Fibroblast of lung (primary cell): ENCODE data around the gene CEP78. TPM values are rescaled to one million over a fixed set of nuclear protein-coding genes. Genes with fewer than 3 reads are reported as not detected.

Experiments used
- DNase-seq, 2 donors: peaks; one replicate each; pipeline versions ENCODE4 v3.0.0 to v3.0.0-alpha.2; 2010; ENCODE audit warnings: low read depth in 2 of 2
- H2AFZ ChIP-seq: 2 replicates; pipeline ENCODE4 v1.5.1; 2012; ENCODE audit warnings: low read length, control low read depth, inconsistent platforms
- H3K27ac ChIP-seq: 2 replicates; pipeline ENCODE4 v1.5.1; 2011; ENCODE audit warnings: low read length, control low read depth; ENCODE audit not compliant: insufficient read depth
- H3K27me3 ChIP-seq: 2 replicates; pipeline ENCODE4 v1.5.1; 2011; ENCODE audit warnings: mild to moderate bottlenecking, low read length; ENCODE audit not compliant: control insufficient read depth, insufficient read depth
- H3K36me3 ChIP-seq: 2 replicates; pipeline ENCODE4 v1.5.1; 2011; ENCODE audit warnings: low read length; ENCODE audit not compliant: control insufficient read depth, insufficient read depth
- H3K4me1 ChIP-seq: 2 replicates; pipeline ENCODE4 v1.5.1; 2011; ENCODE audit warnings: low read length; ENCODE audit not compliant: control insufficient read depth, insufficient read depth; ENCODE audit errors: extremely low read depth
- H3K4me2 ChIP-seq: 2 replicates; pipeline ENCODE4 v1.5.1; 2011; ENCODE audit warnings: low read length, control low read depth; ENCODE audit not compliant: insufficient read depth; ENCODE audit errors: extremely low read depth
- H3K4me3 ChIP-seq, 4 experiments: fragments of 200-600 bp in 1 of 4; sonication (generic) in 1 of 4; replicated peaks in 1 of 4; 2 replicates each; pipeline ENCODE4 v1.5.1; 2011 to 2016; ENCODE audit warnings: low read length in 4 of 4, low read depth in 3 of 4, mild to moderate bottlenecking in 3 of 4, control low read depth in 2 of 4, inconsistent platforms in 1 of 4, mixed read lengths in 1 of 4; ENCODE audit not compliant: insufficient read depth in 1 of 4; ENCODE audit errors: control extremely low read depth in 1 of 4
- H3K79me2 ChIP-seq: 2 replicates; pipeline ENCODE4 v1.5.1; 2012; ENCODE audit warnings: mild to moderate bottlenecking, low read length, inconsistent platforms; ENCODE audit not compliant: control insufficient read depth, insufficient read depth
- H3K9ac ChIP-seq: 2 replicates; pipeline ENCODE4 v1.5.1; 2011; ENCODE audit warnings: mild to moderate bottlenecking, low read length, control low read depth; ENCODE audit not compliant: insufficient read depth
- H3K9me3 ChIP-seq: 2 replicates; pipeline ENCODE4 v1.5.1; 2012; ENCODE audit warnings: low read depth, low read length; ENCODE audit not compliant: control insufficient read depth, insufficient read depth
- H4K20me1 ChIP-seq: 2 replicates; pipeline ENCODE4 v1.5.1; 2011; ENCODE audit warnings: low read length; ENCODE audit not compliant: control insufficient read depth, insufficient read depth; ENCODE audit errors: extremely low read depth
- EZH2 ChIP-seq: IDR thresholded peaks from 2 replicates; pipeline ENCODE4 v1.5.1; 2012; ENCODE audit warnings: low read length, control low read depth, mild to moderate bottlenecking; ENCODE audit errors: missing control alignments
- polyA plus RNA-seq, 2 donors: library from polyadenylated mRNA; depleted of rRNA in 1 of 2; stranded (reverse) in 1 of 2; unstranded in 1 of 2; fragments of >200 nt; gene quantifications; 2 replicates each; pipeline ENCODE4 v1.2.1, GENCODE V29; 2011 to 2012; ENCODE audit warnings: missing spikeins in 1 of 2
- total RNA-seq: library from RNA; depleted of rRNA; stranded (reverse); fragments of >200 nt; gene quantifications from 2 replicates; pipeline ENCODE4 v1.2.1, GENCODE V29; 2014
- TF ChIP-seq, protein P1 (sequence below), 2 donors: IDR thresholded peaks in 1 of 2; conservative IDR thresholded peaks in 1 of 2; 1 replicate in 1 of 2; 2 replicates in 1 of 2; pipeline ENCODE4 v1.5.1; 2011 to 2012; ENCODE audit warnings: low read length in 2 of 2, control low read depth in 1 of 2, inconsistent platforms in 1 of 2, low read depth in 1 of 2, mild to moderate bottlenecking in 1 of 2

Gene CEP78
- total and polyA plus RNA-seq, 2 donors (not counting 1 experiment from before 2014, with no cell fraction given): 8.9 to 10.4 TPM

DNA sequence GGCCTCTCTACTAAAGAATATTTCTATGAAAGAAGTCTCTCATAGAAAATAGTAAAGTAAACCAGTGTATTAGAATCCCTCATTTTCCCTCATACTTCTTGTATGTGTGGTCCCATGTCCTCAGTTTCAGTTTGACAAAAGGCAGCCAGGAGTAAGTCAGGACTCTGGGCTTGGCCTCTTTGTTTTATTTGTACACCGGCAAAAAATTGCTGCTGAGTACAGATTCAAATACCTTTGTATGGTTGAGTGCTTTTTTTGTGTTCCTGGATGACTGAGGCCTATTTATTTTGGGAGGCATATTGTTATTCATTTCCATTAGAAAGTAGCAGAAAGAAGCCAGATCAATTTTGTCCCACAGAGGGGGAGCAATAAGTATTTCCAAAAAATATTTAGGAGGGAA lies 47.3 kb upstream of the CEP78 start:
- H3K4me1 ChIP-seq: no peaks in the 10 kb centered on the region
- DNase-seq: no peak
- no peaks in the 10 kb centered on the region for H3K27me3 ChIP-seq
- H3K4me2 ChIP-seq: no peak overlapping the region
- H2AFZ ChIP-seq: no peak overlapping the region
- H3K27ac ChIP-seq: no peak overlapping the region
- H4K20me1 ChIP-seq: no peaks in the 10 kb centered on the region
- H3K9ac ChIP-seq: no peak overlapping the region
- no peaks in the 10 kb centered on the region for H3K79me2 ChIP-seq
- H3K9me3 ChIP-seq: no peaks in the 10 kb centered on the region
- TF ChIP-seq EZH2: no peak
- TF ChIP-seq, protein P1, sequence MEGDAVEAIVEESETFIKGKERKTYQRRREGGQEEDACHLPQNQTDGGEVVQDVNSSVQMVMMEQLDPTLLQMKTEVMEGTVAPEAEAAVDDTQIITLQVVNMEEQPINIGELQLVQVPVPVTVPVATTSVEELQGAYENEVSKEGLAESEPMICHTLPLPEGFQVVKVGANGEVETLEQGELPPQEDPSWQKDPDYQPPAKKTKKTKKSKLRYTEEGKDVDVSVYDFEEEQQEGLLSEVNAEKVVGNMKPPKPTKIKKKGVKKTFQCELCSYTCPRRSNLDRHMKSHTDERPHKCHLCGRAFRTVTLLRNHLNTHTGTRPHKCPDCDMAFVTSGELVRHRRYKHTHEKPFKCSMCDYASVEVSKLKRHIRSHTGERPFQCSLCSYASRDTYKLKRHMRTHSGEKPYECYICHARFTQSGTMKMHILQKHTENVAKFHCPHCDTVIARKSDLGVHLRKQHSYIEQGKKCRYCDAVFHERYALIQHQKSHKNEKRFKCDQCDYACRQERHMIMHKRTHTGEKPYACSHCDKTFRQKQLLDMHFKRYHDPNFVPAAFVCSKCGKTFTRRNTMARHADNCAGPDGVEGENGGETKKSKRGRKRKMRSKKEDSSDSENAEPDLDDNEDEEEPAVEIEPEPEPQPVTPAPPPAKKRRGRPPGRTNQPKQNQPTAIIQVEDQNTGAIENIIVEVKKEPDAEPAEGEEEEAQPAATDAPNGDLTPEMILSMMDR (conservative IDR thresholded peaks at IDR 0.05 in 1 of 2, IDR thresholded peaks at IDR 0.05 in 1 of 2; ENCODE audit: low read depth in 1 of 2, low read length in 2 of 2): no peak
- no peaks in the 10 kb centered on the region for H3K36me3 ChIP-seq
- H3K4me3 ChIP-seq: no peak overlapping the region

DNA sequence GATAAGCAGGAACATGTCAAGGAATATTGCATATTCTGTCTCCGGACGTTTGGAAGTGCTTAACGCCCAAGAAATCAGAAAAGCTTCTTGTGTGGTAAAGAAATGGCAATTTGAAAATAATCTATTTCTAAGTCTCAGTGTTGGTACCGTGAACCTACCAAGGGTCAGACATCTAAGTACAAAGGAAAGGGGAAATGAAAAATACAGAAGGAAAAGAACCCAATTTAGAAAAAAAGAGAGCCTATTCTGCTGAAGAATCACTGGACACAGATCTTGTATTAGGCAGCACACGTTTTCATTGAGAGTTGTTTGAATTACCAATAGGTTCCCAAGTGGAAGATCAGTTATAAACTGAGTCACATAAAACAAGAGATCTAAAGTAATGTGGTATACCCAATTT lies 46.9 kb upstream of the CEP78 start:
- TF ChIP-seq EZH2: no peak
- TF ChIP-seq, protein P1 (conservative IDR thresholded peaks at IDR 0.05 in 1 of 2, IDR thresholded peaks at IDR 0.05 in 1 of 2; ENCODE audit: low read depth in 1 of 2, low read length in 2 of 2): no peak
- Histone ChIP-seq H3K27me3 (no peaks in the 10 kb centered on the region), H3K4me3 (no peak overlapping the region), H3K4me1 (no peaks in the 10 kb centered on the region), H3K4me2 (no peak overlapping the region), H3K9ac (no peak overlapping the region), H3K27ac (no peak overlapping the region), H3K79me2 (no peaks in the 10 kb centered on the region), H4K20me1 (no peaks in the 10 kb centered on the region), H3K36me3 (no peaks in the 10 kb centered on the region), H3K9me3 (no peaks in the 10 kb centered on the region), H2AFZ (no peak overlapping the region)
- no peak for DNase-seq

GRCh38 chr9:78189461-78189860 lies 46.4 kb upstream of the CEP78 start:
- Histone ChIP-seq H3K27ac (no peak overlapping the region), H3K4me1 (no peaks in the 10 kb centered on the region), H3K4me2 (no peak overlapping the region), H3K9ac (no peak overlapping the region), H3K27me3 (no peaks in the 10 kb centered on the region), H3K36me3 (no peaks in the 10 kb centered on the region), H3K79me2 (no peaks in the 10 kb centered on the region), H3K4me3 (no peak overlapping the region), H3K9me3 (no peaks in the 10 kb centered on the region), H4K20me1 (no peaks in the 10 kb centered on the region), H2AFZ (no peak overlapping the region)
- DNase-seq: peak in 1 of 2 donors; percentile 74
- TF ChIP-seq EZH2: no peak
- TF ChIP-seq, protein P1 (conservative IDR thresholded peaks at IDR 0.05 in 1 of 2, IDR thresholded peaks at IDR 0.05 in 1 of 2; ENCODE audit: low read depth in 1 of 2, low read length in 2 of 2): no peak
